Caco-2 (cell line): ENCODE results near the gene RUNDC3A. TPM values are rescaled to one million over a fixed set of nuclear protein-coding genes. Genes with fewer than 3 reads are reported as not detected.

Experiments used
- BruUV-seq: library from RNA; stranded (reverse); fragments of 400-500 nt; replicated peaks from 2 replicates; lab custom pipeline; 2021; lab: Mats Ljungman, UMichigan
- CTCF ChIA-PET: fragments of 300-600 bp; sonication (Branson Sonifier 250); formaldehyde crosslinking; loops from one replicate; lab custom pipeline; 2022; ENCODE audit warnings: antibody characterized with exemption; lab: Charles Lee
- POLR2A ChIA-PET: fragments of 300-600 bp; sonication (Branson Sonifier 250); formaldehyde crosslinking; loops from one replicate; lab custom pipeline; 2022; ENCODE audit warnings: antibody characterized with exemption; lab: Charles Lee
- DNase-seq, 2 experiments: peaks; one replicate each; pipeline versions ENCODE4 v3.0.0 to v3.0.0-alpha.2; 2020 to 2022
- H3K27me3 ChIP-seq: replicated peaks from 2 replicates; pipeline ENCODE4 v1.6.0; 2011; ENCODE audit warnings: low read length; ENCODE audit not compliant: control insufficient read depth, insufficient read depth
- H3K36me3 ChIP-seq: 2 replicates; pipeline ENCODE4 v1.5.1; 2011; ENCODE audit warnings: low read length; ENCODE audit not compliant: control insufficient read depth, insufficient read depth
- H3K4me1 ChIP-seq: fragments of 250-450 bp; sonication (Bioruptor Pico); 2 replicates; pipeline ENCODE4 v1.5.1; 2020; ENCODE audit warnings: mild to moderate bottlenecking
- H3K4me3 ChIP-seq: 2 replicates; pipeline ENCODE4 v1.5.1; 2011; ENCODE audit warnings: low read depth, mild to moderate bottlenecking, control low read depth, low read length
- H3K9me3 ChIP-seq: fragments of 250-450 bp; sonication (Bioruptor Pico); 2 replicates; pipeline ENCODE4 v1.5.1; 2020; ENCODE audit warnings: mild to moderate bottlenecking, moderate library complexity
- H3K27ac Mint-ChIP-seq: one replicate; pipeline ENCODE4 v1.8.0; 2022; ENCODE audit warnings: mixed read lengths; ENCODE audit not compliant: unreplicated experiment
- H3K27me3 Mint-ChIP-seq: one replicate; pipeline ENCODE4 v1.8.0; 2022; ENCODE audit warnings: mixed read lengths; ENCODE audit not compliant: insufficient read depth, unreplicated experiment
- H3K36me3 Mint-ChIP-seq: one replicate; pipeline ENCODE4 v1.8.0; 2022; ENCODE audit warnings: mild to moderate bottlenecking, mixed read lengths; ENCODE audit not compliant: insufficient read depth, unreplicated experiment
- H3K4me1 Mint-ChIP-seq: one replicate; pipeline ENCODE4 v1.8.0; 2022; ENCODE audit warnings: low read depth, mixed read lengths; ENCODE audit not compliant: unreplicated experiment
- H3K4me3 Mint-ChIP-seq: one replicate; pipeline ENCODE4 v1.8.0; 2022; ENCODE audit warnings: mild to moderate bottlenecking, moderate library complexity, mixed read lengths; ENCODE audit not compliant: unreplicated experiment
- H3K9me3 Mint-ChIP-seq: one replicate; pipeline ENCODE4 v1.8.0; 2022; ENCODE audit warnings: mixed read lengths; ENCODE audit not compliant: unreplicated experiment
- intact Hi-C: fragments of 100-400 bp; cut with micrococcal nuclease; formaldehyde crosslinking; loops from one replicate; pipeline ENCODE4 v1.10.0; 2022; ENCODE audit not compliant: unreplicated experiment
- total RNA-seq: library from RNA; stranded (reverse); gene quantifications from 2 replicates; pipeline ENCODE4 v1.2.3, GENCODE V29; 2022
- TF ChIP-seq, protein P1 (sequence below), 2 experiments: fragments of 200-600 bp in 1 of 2; IDR thresholded peaks; 1 replicate in 1 of 2; 2 replicates in 1 of 2; pipeline versions ENCODE4 v1.5.1 to v1.8.0; 2011 to 2022; ENCODE audit warnings: antibody characterized with exemption in 1 of 2, control low read depth in 1 of 2, inconsistent platforms in 1 of 2, low read depth in 1 of 2, low read length in 1 of 2, mild to moderate bottlenecking in 1 of 2, moderate library complexity in 1 of 2; ENCODE audit not compliant: insufficient read depth in 1 of 2, severe bottlenecking in 1 of 2, unreplicated experiment in 1 of 2

The RUNDC3A gene
- total RNA-seq, 1 experiment from 2014 or later: 0.34 TPM

DNA sequence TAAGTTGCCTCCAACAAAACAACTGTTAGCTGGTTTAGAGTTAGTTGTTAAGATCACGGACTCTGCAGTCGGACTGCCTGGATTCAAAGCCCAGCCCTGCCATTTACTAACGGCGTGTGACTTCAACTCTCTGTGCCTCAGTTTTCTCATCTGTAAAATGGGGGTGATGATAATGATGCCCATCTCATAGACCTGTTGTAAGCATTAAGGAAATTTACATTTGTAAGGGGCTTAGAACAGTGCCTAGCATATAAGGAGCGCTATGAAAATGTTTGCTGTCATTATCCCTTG lies 41.3 kb upstream of the RUNDC3A start:
- H3K4me1 ChIP-seq: no peaks in the 10 kb centered on the region
- intact Hi-C loops: no loop called here
- ChIA-PET CTCF (no interaction called here), POLR2A (no interaction called here)
- H3K9me3 Mint-ChIP-seq: no peaks in the 10 kb centered on the region
- H3K4me3 ChIP-seq: no peak overlapping the region
- TF ChIP-seq, protein P1, sequence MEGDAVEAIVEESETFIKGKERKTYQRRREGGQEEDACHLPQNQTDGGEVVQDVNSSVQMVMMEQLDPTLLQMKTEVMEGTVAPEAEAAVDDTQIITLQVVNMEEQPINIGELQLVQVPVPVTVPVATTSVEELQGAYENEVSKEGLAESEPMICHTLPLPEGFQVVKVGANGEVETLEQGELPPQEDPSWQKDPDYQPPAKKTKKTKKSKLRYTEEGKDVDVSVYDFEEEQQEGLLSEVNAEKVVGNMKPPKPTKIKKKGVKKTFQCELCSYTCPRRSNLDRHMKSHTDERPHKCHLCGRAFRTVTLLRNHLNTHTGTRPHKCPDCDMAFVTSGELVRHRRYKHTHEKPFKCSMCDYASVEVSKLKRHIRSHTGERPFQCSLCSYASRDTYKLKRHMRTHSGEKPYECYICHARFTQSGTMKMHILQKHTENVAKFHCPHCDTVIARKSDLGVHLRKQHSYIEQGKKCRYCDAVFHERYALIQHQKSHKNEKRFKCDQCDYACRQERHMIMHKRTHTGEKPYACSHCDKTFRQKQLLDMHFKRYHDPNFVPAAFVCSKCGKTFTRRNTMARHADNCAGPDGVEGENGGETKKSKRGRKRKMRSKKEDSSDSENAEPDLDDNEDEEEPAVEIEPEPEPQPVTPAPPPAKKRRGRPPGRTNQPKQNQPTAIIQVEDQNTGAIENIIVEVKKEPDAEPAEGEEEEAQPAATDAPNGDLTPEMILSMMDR (IDR thresholded peaks at IDR 0.05; ENCODE audit: insufficient read depth in 1 of 2, low read depth in 1 of 2, low read length in 1 of 2, severe bottlenecking in 1 of 2, unreplicated experiment in 1 of 2): no peak
- H3K27me3 Mint-ChIP-seq: peaks cover 8% of the 10 kb centered on the region
- H3K9me3 ChIP-seq: no peaks in the 10 kb centered on the region
- H3K27me3 ChIP-seq: no peaks in the 10 kb centered on the region
- H3K4me1 Mint-ChIP-seq: no peaks in the 10 kb centered on the region
- H3K36me3 ChIP-seq: no peaks in the 10 kb centered on the region
- H3K4me3 Mint-ChIP-seq: no peak overlapping the region
- BruUV-seq: no TSS peak
- no peaks in the 10 kb centered on the region for H3K36me3 Mint-ChIP-seq
- no peak overlapping the region for H3K27ac Mint-ChIP-seq
- no peak for DNase-seq

- BruUV-seq: no TSS peak
- H3K27ac Mint-ChIP-seq: no peak within 1 kb of the TSS
- H3K36me3 Mint-ChIP-seq: no peaks in the 10 kb centered on the region
- H3K27me3 Mint-ChIP-seq: peaks cover 5% of the 10 kb centered on the region
- H3K27me3 ChIP-seq: no peaks in the 10 kb centered on the region
- no peak within 1 kb of the TSS for H3K4me3 ChIP-seq
- H3K9me3 ChIP-seq: no peaks in the 10 kb centered on the region
- H3K9me3 Mint-ChIP-seq: no peaks in the 10 kb centered on the region
- intact Hi-C loops: no loop called here
- ChIA-PET POLR2A (no interaction called here), CTCF (interaction anchor here (0.6 to 1.0 kb wide), 2 partner anchors 14 to 59 kb away, joined by 3 read pairs; no protein-coding TSS in a partner anchor)
- DNase-seq: no peak
- TF ChIP-seq, protein P1 (IDR thresholded peaks at IDR 0.05; ENCODE audit: insufficient read depth in 1 of 2, low read depth in 1 of 2, low read length in 1 of 2, severe bottlenecking in 1 of 2, unreplicated experiment in 1 of 2): no peak
- H3K4me1 Mint-ChIP-seq: no peaks in the 10 kb centered on the region
- no peak within 1 kb of the TSS for H3K4me3 Mint-ChIP-seq
- H3K4me1 ChIP-seq: no peaks in the 10 kb centered on the region
- no peaks in the 10 kb centered on the region for H3K36me3 ChIP-seq
These were observed 40.4 kb upstream of the RUNDC3A start, which contains the start of gene SLC4A1 for GRCh38 chr17:44267818-44268490. Gene SLC4A1 (minus strand): TSS chr17:44268135. CDS start chr17:44262866, 5,269 bp downstream.

DNA sequence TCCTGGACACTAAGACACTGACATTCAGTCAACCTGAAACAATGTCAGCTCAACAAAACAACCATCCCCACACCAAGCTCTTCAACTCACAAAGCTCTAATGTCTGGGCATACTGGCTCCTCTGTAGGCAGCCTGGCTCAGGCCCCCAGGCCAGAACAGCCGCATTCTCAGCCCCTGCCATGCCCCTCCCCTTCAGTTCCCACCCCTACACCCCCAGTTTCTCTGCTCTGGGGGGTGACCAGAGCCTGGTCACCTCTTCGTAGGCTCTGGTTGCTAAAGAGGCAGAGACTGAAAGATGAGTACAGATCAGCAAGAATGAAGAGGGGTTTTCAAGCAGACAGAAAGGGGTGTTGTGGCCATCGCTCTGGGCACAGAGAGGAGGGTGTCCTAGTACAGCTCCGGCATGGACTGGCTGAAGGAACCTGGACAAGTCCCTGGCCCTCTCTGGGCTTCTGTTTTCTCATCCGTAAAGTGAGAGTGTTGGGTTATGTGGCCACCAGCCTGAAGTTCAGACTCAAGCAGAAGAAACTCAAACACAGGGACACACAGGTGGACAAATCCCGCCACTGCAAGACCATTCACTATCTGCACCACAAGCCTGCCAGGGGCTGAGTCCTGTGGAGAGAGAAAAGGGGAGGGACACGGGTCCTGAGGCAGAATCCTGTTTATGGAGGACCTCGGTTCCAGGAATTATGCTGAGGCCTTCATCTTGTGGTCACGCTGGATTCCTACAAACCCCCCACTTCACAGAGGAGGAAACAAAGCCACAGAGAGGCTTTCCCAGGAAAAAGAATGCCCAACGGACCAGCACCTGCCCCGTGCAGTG lies 39.5 kb upstream of the RUNDC3A start:
- H3K4me1 Mint-ChIP-seq: peaks cover 3% of the 10 kb centered on the region
- no peak overlapping the region for H3K27ac Mint-ChIP-seq
- no peak for DNase-seq
- Histone ChIP-seq H3K9me3 (no peaks in the 10 kb centered on the region), H3K4me3 (no peak overlapping the region), H3K36me3 (no peaks in the 10 kb centered on the region), H3K4me1 (no peaks in the 10 kb centered on the region), H3K27me3 (no peaks in the 10 kb centered on the region)
- POLR2A ChIA-PET: no interaction called here
- H3K36me3 Mint-ChIP-seq: no peaks in the 10 kb centered on the region
- intact Hi-C loops: no loop called here
- no peaks in the 10 kb centered on the region for H3K9me3 Mint-ChIP-seq
- TF ChIP-seq, protein P1 (IDR thresholded peaks at IDR 0.05; ENCODE audit: insufficient read depth in 1 of 2, low read depth in 1 of 2, low read length in 1 of 2, severe bottlenecking in 1 of 2, unreplicated experiment in 1 of 2): no peak
- no TSS peak for BruUV-seq
- H3K27me3 Mint-ChIP-seq: no peaks in the 10 kb centered on the region
- CTCF ChIA-PET: interaction anchor here (1.0 kb wide), 1 partner anchor 58 kb away, joined by 3 read pairs; no protein-coding TSS in a partner anchor
- H3K4me3 Mint-ChIP-seq: no peak overlapping the region
